Chondrocyte (in vitro differentiated cells): ENCODE data around the gene SGMS1. TPM values are rescaled to one million over a fixed set of nuclear protein-coding genes. Genes with fewer than 3 reads are reported as not detected.

Experiments
- DNase-seq: peaks from one replicate; pipeline ENCODE4 v3.0.0; 2021; ENCODE audit warnings: mixed read lengths, low spot score
- H3K27ac Mint-ChIP-seq: one replicate; pipeline ENCODE4 v1.8.0; 2021; ENCODE audit warnings: mild to moderate bottlenecking, moderate library complexity, mixed read lengths; ENCODE audit not compliant: unreplicated experiment
- H3K27me3 Mint-ChIP-seq: 2 replicates; pipeline ENCODE4 v1.8.0; 2021; ENCODE audit warnings: low read depth, mixed read lengths
- H3K36me3 Mint-ChIP-seq: 2 replicates; pipeline ENCODE4 v1.8.0; 2021; ENCODE audit warnings: low read depth, mixed read lengths
- H3K4me1 Mint-ChIP-seq: 2 replicates; pipeline ENCODE4 v1.8.0; 2021; ENCODE audit warnings: low read depth, mild to moderate bottlenecking, mixed read lengths
- H3K4me3 Mint-ChIP-seq: one replicate; pipeline ENCODE4 v1.8.0; 2021; ENCODE audit warnings: mild to moderate bottlenecking, moderate library complexity, mixed read lengths; ENCODE audit not compliant: unreplicated experiment
- H3K9me3 Mint-ChIP-seq: 2 replicates; pipeline ENCODE4 v1.8.0; 2021; ENCODE audit warnings: low read depth, mixed read lengths
- CTCF ChIP-seq: fragments of 200-600 bp; sonication (generic); IDR thresholded peaks from 2 replicates; pipeline ENCODE4 v1.5.0; 2021; ENCODE audit warnings: antibody characterized with exemption, mild to moderate bottlenecking, moderate library complexity
- total RNA-seq: library from RNA; stranded (reverse); gene quantifications from 3 replicates; pipeline ENCODE4 v1.2.1, GENCODE V29; 2021

Gene SGMS1
- total RNA-seq, 1 donor from 2014 or later, result 27.1 TPM

GRCh38 chr10:50636618-50637579, 13.1 kb upstream of the SGMS1 start:
- no peak overlapping the region for H3K27ac Mint-ChIP-seq
- TF ChIP-seq CTCF, result no peak

DNA sequence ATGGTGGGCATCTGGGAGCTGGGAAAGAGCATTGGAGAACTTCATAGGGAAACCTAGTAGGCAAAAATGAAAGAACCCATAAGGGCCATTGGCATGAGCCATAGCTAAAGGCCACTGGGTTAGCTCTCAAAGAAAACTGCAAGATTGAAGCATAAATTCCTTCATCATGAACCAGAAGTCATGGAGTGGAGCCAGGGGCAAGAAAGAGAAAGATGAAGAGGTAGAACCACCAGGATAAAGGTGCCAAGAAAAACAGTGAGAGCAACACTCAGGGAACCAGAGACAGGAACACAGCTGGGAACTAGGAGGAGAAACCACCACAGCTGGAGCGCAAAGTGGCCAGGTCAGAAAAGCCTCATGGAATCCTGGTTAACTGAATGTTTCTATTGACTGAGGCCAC, 11.5 kb upstream of the SGMS1 start:
- Mint-ChIP-seq H3K36me3 (no peaks in the 10 kb centered on the region), H3K9me3 (no peaks in the 10 kb centered on the region), H3K4me1 (peaks cover 25% of the 10 kb centered on the region), H3K27ac (no peak overlapping the region), H3K4me3 (no peak overlapping the region), H3K27me3 (peaks cover 3% of the 10 kb centered on the region)
- TF ChIP-seq CTCF, result no peak
- no peak for DNase-seq

More at GRCh38 chr10:50636618-50637579, 13.1 kb upstream of the SGMS1 start:
- no peaks in the 10 kb centered on the region for H3K9me3 Mint-ChIP-seq
- H3K4me1 Mint-ChIP-seq, result peaks cover 25% of the 10 kb centered on the region
- no peak overlapping the region for H3K4me3 Mint-ChIP-seq
- no peak for DNase-seq
- H3K27me3 Mint-ChIP-seq, result peaks cover 3% of the 10 kb centered on the region
- H3K36me3 Mint-ChIP-seq, result no peaks in the 10 kb centered on the region

GRCh38 chr10:50634479-50634878, 10.7 kb upstream of the SGMS1 start:
- DNase-seq, result no peak
- H3K4me3 Mint-ChIP-seq, result no peak overlapping the region
- H3K9me3 Mint-ChIP-seq, result no peaks in the 10 kb centered on the region
- peaks cover 25% of the 10 kb centered on the region for H3K4me1 Mint-ChIP-seq
- H3K27me3 Mint-ChIP-seq, result peaks cover 3% of the 10 kb centered on the region
- no peak overlapping the region for H3K27ac Mint-ChIP-seq
- no peaks in the 10 kb centered on the region for H3K36me3 Mint-ChIP-seq
- no peak for TF ChIP-seq CTCF

DNA sequence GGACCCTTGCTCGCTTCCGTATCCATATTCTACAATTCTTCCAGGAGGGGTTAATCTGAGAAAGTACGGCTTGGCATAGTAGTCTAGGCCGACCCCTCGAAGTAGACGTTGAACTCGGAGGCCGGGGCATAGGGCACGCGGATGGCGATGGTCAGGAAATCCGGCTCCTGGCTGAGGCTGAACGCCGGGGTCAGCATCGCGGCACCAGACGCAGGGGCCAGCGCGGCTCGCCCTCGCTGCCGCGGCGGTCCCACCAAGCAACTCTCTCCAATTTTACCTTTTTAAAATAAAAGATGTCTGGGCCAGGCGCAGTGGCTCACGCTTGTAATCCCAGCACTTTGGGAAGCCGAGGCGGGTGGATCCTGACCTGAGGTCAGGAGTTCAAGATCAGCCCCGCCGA, 7.3 kb upstream of the SGMS1 start:
- no peak for DNase-seq
- Mint-ChIP-seq H3K4me1 (peaks cover 14% of the 10 kb centered on the region), H3K27me3 (no peaks in the 10 kb centered on the region), H3K36me3 (no peaks in the 10 kb centered on the region), H3K4me3 (no peak overlapping the region), H3K27ac (no peak overlapping the region), H3K9me3 (no peaks in the 10 kb centered on the region)
- no peak for TF ChIP-seq CTCF

- Mint-ChIP-seq H3K4me3 (no peak overlapping the region), H3K27ac (no peak overlapping the region), H3K4me1 (peaks cover 9% of the 10 kb centered on the region), H3K36me3 (no peaks in the 10 kb centered on the region), H3K27me3 (no peaks in the 10 kb centered on the region), H3K9me3 (no peaks in the 10 kb centered on the region)
- DNase-seq, result no peak
- TF ChIP-seq CTCF, result no peak
Measured at GRCh38 chr10:50629495-50630122, 5.9 kb upstream of the SGMS1 start.
